Ovary (tissue), 3 donors: ENCODE measurements around the gene BTRC.

Experiments used
- CTCF ChIP-seq, 3 donors: fragments of 450-650 bp in 2 of 3; fragments of 200-600 bp in 1 of 3; IDR thresholded peaks; one replicate each; pipeline versions ENCODE4 v1.5.1 to v1.8.0; 2016 to 2022; ENCODE audit warnings: antibody characterized with exemption in 3 of 3, mild to moderate bottlenecking in 1 of 3
- EP300 ChIP-seq: sonication (generic); formaldehyde crosslinking; IDR thresholded peaks from one replicate; pipeline ENCODE4 v1.6.1; 2017; ENCODE audit warnings: antibody characterized with exemption
- POLR2A ChIP-seq: fragments of 450-650 bp; IDR thresholded peaks from one replicate; pipeline ENCODE4 v1.6.1; 2017; ENCODE audit warnings: antibody characterized with exemption, mild to moderate bottlenecking, moderate library complexity
- donor health status: DM: no; HTN: no; CAD: no.

- TF ChIP-seq CTCF (IDR thresholded peaks at IDR 0.05) = no peak
- no peak for TF ChIP-seq EP300
- TF ChIP-seq POLR2A = no peak
Measured at GRCh38 chr10:101358706-101359300, 4.8 kb downstream of the BTRC start.
